HepG2 (cell line): ENCODE results near the gene EFCAB8. TPM values are rescaled to one million over a fixed set of nuclear protein-coding genes. Genes with fewer than 3 reads are reported as not detected.

Source experiments
- ATF1 ChIP-seq: IDR thresholded peaks from 2 replicates; pipeline ENCODE4 v1.6.1; 2016; ENCODE audit warnings: mild to moderate bottlenecking, control low read depth
- ATF7 ChIP-seq, 2 experiments: fragments of 450-650 bp in 1 of 2; sonication (generic) in 1 of 2; formaldehyde crosslinking in 1 of 2; IDR thresholded peaks; 2 replicates each; pipeline versions ENCODE4 v1.4.0 to v1.6.1; 2016 to 2020; ENCODE audit warnings: antibody characterized with exemption in 1 of 2, mild to moderate bottlenecking in 1 of 2, missing genetic modification reagents in 1 of 2
- BATF2 ChIP-seq: sonication (generic); formaldehyde crosslinking; IDR thresholded peaks from 2 replicates; pipeline ENCODE4 v1.8.0; 2022; ENCODE audit warnings: mild to moderate bottlenecking, missing genetic modification reagents, moderate library complexity
- ESRRA ChIP-seq: sonication (generic); formaldehyde crosslinking; IDR thresholded peaks from 2 replicates; pipeline ENCODE4 v1.5.1; 2020; ENCODE audit warnings: mild to moderate bottlenecking, low read depth, missing genetic modification reagents
- GABPB1 ChIP-seq: IDR thresholded peaks from 2 replicates; pipeline ENCODE4 v1.6.1; 2016; ENCODE audit warnings: mild to moderate bottlenecking, missing genetic modification reagents, moderate library complexity, missing compliant biosample characterization
- HOXA9 ChIP-seq: sonication (generic); formaldehyde crosslinking; IDR thresholded peaks from 2 replicates; pipeline ENCODE4 v1.8.1; 2022; ENCODE audit warnings: missing genetic modification reagents, mild to moderate bottlenecking, moderate library complexity, borderline replicate concordance
- RNF219 ChIP-seq: sonication (generic); formaldehyde crosslinking; IDR thresholded peaks from 2 replicates; pipeline ENCODE4 v1.5.0; 2020; ENCODE audit warnings: mild to moderate bottlenecking, missing genetic modification reagents
- SCMH1 ChIP-seq: sonication (generic); formaldehyde crosslinking; IDR thresholded peaks from 2 replicates; pipeline ENCODE4 v1.9.0; 2021; ENCODE audit warnings: missing genetic modification reagents, mild to moderate bottlenecking, borderline replicate concordance
- SIX1 ChIP-seq: sonication (generic); formaldehyde crosslinking; IDR thresholded peaks from 2 replicates; pipeline ENCODE4 v1.4.0; 2020; ENCODE audit warnings: missing genetic modification reagents, borderline replicate concordance
- ZBTB20 ChIP-seq: sonication (generic); formaldehyde crosslinking; IDR thresholded peaks from 2 replicates; pipeline ENCODE4 v1.8.1; 2023; ENCODE audit warnings: missing genetic modification reagents, low read depth, mild to moderate bottlenecking, borderline replicate concordance
- ZHX2 ChIP-seq, 2 experiments: sonication (generic) in 1 of 2; formaldehyde crosslinking in 1 of 2; IDR thresholded peaks; 2 replicates each; pipeline versions ENCODE4 v1.6.1 to v1.9.0; 2014 to 2022; ENCODE audit warnings: antibody characterized with exemption in 1 of 2, borderline replicate concordance in 1 of 2, inconsistent platforms in 1 of 2, low read depth in 1 of 2, missing genetic modification reagents in 1 of 2
- ZNF276 ChIP-seq: sonication (generic); formaldehyde crosslinking; IDR thresholded peaks from 2 replicates; pipeline ENCODE4 v1.4.0; 2020; ENCODE audit warnings: mild to moderate bottlenecking, low read depth, missing genetic modification reagents
- ZNF441 ChIP-seq: sonication (generic); formaldehyde crosslinking; IDR thresholded peaks from 2 replicates; pipeline ENCODE4 v1.7.0; 2021; ENCODE audit warnings: missing genetic modification reagents, borderline replicate concordance
- ZNF709 ChIP-seq: sonication (generic); formaldehyde crosslinking; IDR thresholded peaks from 2 replicates; pipeline ENCODE4 v1.5.0; 2020; ENCODE audit warnings: mild to moderate bottlenecking, missing genetic modification reagents
- ZNF773 ChIP-seq: sonication (generic); formaldehyde crosslinking; IDR thresholded peaks from 2 replicates; pipeline ENCODE4 v1.4.0; 2020; ENCODE audit warnings: missing genetic modification reagents, borderline replicate concordance
- polyA plus RNA-seq, 8 experiments: library from polyadenylated mRNA; depleted of rRNA in 3 of 8; stranded (reverse) in 7 of 8; unstranded in 1 of 8; fragments of >200 nt; fragmentation: Illumina TruSeq in 4 of 8; extraction: Trizol in 4 of 8; gene quantifications; 2 replicates each; pipeline versions ENCODE4 v1.2.1 to v1.2.3, GENCODE V29; 2011 to 2016; ENCODE audit warnings: low read depth in 4 of 8, missing spikeins in 1 of 8, mixed read lengths in 1 of 8; ENCODE audit not compliant: insufficient read depth in 1 of 8
- total RNA-seq, 5 experiments: library from RNA; depleted of rRNA; stranded (reverse); fragments of >200 nt; fragmentation: Illumina TruSeq; extraction: Trizol; gene quantifications; 2 replicates each; pipeline ENCODE4 v1.2.3, GENCODE V29; 2016; ENCODE audit warnings: low read depth in 1 of 5

The EFCAB8 gene
- total and polyA plus RNA-seq, 2 of the 13 experiments (the other 11 are each of a cell fraction or from before 2014, with no cell fraction given) = 0.15 to 0.22 TPM

GRCh38 chr20:33008336-33009213 lies 149.9 kb downstream of the EFCAB8 start (continued):
- no peak for TF ChIP-seq SCMH1
- no peak for TF ChIP-seq ESRRA (CRISPR knock-in tag)
- TF ChIP-seq ZBTB20 = peak; percentile 53
- no peak for TF ChIP-seq ATF7 (IDR thresholded peaks at IDR 0.05)
- no peak for TF ChIP-seq ATF7 (CRISPR knock-in tag; IDR thresholded peaks at IDR 0.05)
- TF ChIP-seq ZHX2 (IDR thresholded peaks at IDR 0.05; ENCODE audit: low read depth) = peak; percentile 40; the same call in 1 of the 2 replicates
- TF ChIP-seq ZHX2 (CRISPR knock-in tag; IDR thresholded peaks at IDR 0.05; ENCODE audit: borderline replicate concordance) = peak; percentile 80
- TF ChIP-seq ZNF441 (CRISPR knock-in tag) = 0 out of 2 replicates have a peak, but pooled peaks have one; percentile 19
- no peak for TF ChIP-seq ZNF276
- TF ChIP-seq HOXA9 = peak; percentile 88; the same call in 1 of the 2 replicates
- no peak for TF ChIP-seq RNF219
- TF ChIP-seq ZNF773 (CRISPR knock-in tag) = peak; percentile 51; the same call in 1 of the 2 replicates
- TF ChIP-seq SIX1 (CRISPR knock-in tag) = no peak
- TF ChIP-seq ATF1 (CRISPR knock-in tag) = no peak
- peak; percentile 61 for TF ChIP-seq GABPB1 (CRISPR knock-in tag)
- peak; percentile 77 for TF ChIP-seq BATF2
- no peak for TF ChIP-seq ZNF709 (CRISPR knock-in tag)
